ENCODE results near the gene ADAMTS19. TPM values are rescaled to one million over a fixed set of nuclear protein-coding genes. Genes with fewer than 3 reads are reported as not detected.

ADAMTS19 gene
- total RNA-seq, 6 experiments from 2014 or later: not detected

DNA sequence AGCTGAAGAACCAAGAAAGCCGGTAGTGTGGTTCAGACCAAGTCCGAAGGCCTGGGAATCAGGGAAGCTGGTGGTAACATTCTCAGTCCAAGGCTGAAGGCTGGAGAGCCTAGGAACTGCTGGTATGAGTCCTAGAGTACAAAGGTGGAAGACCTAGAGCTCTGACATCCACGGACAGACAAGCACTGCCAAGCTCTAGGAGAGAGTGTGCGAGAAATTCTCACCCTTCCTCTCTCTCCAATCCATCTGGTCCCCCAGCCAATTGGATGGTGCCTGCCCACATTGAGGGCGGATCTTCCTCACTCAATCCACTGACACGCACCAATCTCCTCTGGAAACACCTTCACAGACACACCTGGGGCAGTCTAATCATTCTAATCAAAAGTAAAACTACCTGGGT lies 19.7 kb upstream of the ADAMTS19 start:
- peaks cover 21% of the 10 kb centered on the region for H3K9me3 Mint-ChIP-seq
- H3K27me3 Mint-ChIP-seq (ENCODE audit: insufficient read depth): no peaks in the 10 kb centered on the region
- TF ChIP-seq, protein P1, sequence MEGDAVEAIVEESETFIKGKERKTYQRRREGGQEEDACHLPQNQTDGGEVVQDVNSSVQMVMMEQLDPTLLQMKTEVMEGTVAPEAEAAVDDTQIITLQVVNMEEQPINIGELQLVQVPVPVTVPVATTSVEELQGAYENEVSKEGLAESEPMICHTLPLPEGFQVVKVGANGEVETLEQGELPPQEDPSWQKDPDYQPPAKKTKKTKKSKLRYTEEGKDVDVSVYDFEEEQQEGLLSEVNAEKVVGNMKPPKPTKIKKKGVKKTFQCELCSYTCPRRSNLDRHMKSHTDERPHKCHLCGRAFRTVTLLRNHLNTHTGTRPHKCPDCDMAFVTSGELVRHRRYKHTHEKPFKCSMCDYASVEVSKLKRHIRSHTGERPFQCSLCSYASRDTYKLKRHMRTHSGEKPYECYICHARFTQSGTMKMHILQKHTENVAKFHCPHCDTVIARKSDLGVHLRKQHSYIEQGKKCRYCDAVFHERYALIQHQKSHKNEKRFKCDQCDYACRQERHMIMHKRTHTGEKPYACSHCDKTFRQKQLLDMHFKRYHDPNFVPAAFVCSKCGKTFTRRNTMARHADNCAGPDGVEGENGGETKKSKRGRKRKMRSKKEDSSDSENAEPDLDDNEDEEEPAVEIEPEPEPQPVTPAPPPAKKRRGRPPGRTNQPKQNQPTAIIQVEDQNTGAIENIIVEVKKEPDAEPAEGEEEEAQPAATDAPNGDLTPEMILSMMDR (IDR thresholded peaks at IDR 0.05): no peak
- H3K4me3 Mint-ChIP-seq: no peak overlapping the region
- DNase-seq: no peak
- no peak overlapping the region for H3K27ac Mint-ChIP-seq
- H3K4me1 Mint-ChIP-seq (ENCODE audit: low read depth): no peaks in the 10 kb centered on the region
- H3K36me3 Mint-ChIP-seq (ENCODE audit: low read depth): peaks cover 4% of the 10 kb centered on the region; the same call in 1 of the 2 replicates

DNA sequence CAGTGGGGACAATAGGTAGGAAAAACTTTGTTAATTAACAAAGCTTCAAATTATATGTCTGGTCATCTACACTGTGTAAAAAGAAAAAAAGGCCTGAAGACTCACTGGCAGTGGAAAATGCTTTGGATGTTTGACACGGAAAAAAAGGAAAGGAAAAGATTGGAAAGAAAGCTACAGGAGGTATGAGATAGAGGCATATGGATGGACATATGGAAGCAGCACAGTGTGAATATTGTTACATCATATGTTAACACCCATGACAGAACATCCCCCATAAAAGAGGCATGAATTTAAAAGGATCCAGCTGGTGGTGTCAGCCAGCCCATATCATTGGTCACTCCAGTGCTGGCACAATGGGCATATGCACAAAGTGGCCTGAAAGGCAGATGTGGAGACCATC lies 19.0 kb upstream of the ADAMTS19 start:
- Mint-ChIP-seq H3K36me3 (ENCODE audit: low read depth) (peaks cover 4% of the 10 kb centered on the region; the same call in 1 of the 2 replicates), H3K4me1 (ENCODE audit: low read depth) (no peaks in the 10 kb centered on the region), H3K9me3 (peaks cover 23% of the 10 kb centered on the region), H3K27me3 (ENCODE audit: insufficient read depth) (no peaks in the 10 kb centered on the region), H3K4me3 (no peak overlapping the region), H3K27ac (no peak overlapping the region)
- TF ChIP-seq, protein P1 (IDR thresholded peaks at IDR 0.05): no peak
- DNase-seq: no peak

DNA sequence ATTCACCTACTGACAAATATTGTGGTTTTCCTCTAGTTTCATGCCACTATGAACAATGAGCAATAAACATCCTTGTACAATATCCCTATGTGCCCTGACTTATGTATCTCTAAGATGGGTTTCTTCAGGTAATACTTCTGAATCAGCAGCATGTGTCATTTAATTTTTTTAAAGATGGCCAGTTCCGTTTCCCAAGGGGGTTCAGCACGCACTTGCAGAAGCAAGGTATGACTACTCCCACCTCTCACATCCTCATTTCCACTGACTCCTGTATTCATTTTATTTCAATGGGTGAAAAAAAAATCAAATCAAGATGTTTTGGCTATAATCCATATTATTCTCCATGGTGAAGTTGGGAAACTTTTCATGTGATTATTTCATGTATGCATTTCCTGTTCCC lies 14.7 kb upstream of the ADAMTS19 start:
- Mint-ChIP-seq H3K4me1 (ENCODE audit: low read depth) (no peaks in the 10 kb centered on the region), H3K4me3 (no peak overlapping the region), H3K27ac (no peak overlapping the region), H3K27me3 (ENCODE audit: insufficient read depth) (no peaks in the 10 kb centered on the region), H3K36me3 (ENCODE audit: low read depth) (no peaks in the 10 kb centered on the region), H3K9me3 (peaks cover 23% of the 10 kb centered on the region)
- no peak for DNase-seq
- TF ChIP-seq, protein P1 (IDR thresholded peaks at IDR 0.05): no peak

DNA sequence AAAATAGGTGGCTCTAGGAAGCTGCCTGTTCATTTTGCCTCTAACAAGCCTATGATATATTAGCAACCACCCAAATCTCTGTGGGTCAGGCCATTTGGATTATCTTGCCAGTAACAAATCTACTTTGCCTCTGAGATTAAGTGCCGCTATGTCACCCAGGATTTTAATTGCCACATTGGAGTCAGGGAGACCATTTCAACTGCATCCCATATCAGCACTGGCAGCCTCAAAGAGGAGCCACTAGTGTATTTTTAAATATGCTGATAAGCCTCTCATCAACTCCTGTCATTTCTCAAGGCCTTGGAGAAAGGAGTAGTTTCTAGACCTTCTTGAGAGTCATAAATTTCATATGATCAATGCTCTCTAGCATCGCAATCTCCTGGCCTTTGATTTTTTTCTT lies 12.1 kb upstream of the ADAMTS19 start:
- Mint-ChIP-seq H3K27ac (no peak overlapping the region), H3K36me3 (ENCODE audit: low read depth) (no peaks in the 10 kb centered on the region), H3K9me3 (peaks cover 28% of the 10 kb centered on the region), H3K4me1 (ENCODE audit: low read depth) (no peaks in the 10 kb centered on the region), H3K4me3 (no peak overlapping the region), H3K27me3 (ENCODE audit: insufficient read depth) (no peaks in the 10 kb centered on the region)
- no peak for DNase-seq
- TF ChIP-seq, protein P1 (IDR thresholded peaks at IDR 0.05): no peak

DNA sequence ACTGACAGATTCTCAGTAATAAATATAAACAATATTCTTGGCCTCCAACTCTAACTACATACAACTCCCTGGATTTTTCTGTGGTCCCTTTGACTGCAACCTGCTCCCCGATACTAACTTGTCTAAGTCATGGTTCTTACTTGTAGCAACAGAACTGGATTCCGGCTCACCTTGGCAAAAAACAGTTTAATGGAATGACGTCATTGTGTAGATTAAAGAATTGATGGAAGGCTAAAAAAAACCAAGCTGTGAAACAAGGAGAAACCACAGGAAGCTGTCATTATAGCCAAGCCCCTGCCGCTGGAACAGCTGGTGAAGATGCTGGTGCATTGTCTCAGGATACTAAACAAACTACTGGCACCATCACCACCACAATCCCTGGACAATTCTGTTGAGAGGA lies 11.4 kb upstream of the ADAMTS19 start:
- no peaks in the 10 kb centered on the region for H3K36me3 Mint-ChIP-seq (ENCODE audit: low read depth)
- no peak for DNase-seq
- peaks cover 28% of the 10 kb centered on the region for H3K9me3 Mint-ChIP-seq
- TF ChIP-seq, protein P1 (IDR thresholded peaks at IDR 0.05): no peak
- H3K27me3 Mint-ChIP-seq (ENCODE audit: insufficient read depth): no peaks in the 10 kb centered on the region
- H3K27ac Mint-ChIP-seq: no peak overlapping the region
- no peaks in the 10 kb centered on the region for H3K4me1 Mint-ChIP-seq (ENCODE audit: low read depth)
- no peak overlapping the region for H3K4me3 Mint-ChIP-seq

DNA sequence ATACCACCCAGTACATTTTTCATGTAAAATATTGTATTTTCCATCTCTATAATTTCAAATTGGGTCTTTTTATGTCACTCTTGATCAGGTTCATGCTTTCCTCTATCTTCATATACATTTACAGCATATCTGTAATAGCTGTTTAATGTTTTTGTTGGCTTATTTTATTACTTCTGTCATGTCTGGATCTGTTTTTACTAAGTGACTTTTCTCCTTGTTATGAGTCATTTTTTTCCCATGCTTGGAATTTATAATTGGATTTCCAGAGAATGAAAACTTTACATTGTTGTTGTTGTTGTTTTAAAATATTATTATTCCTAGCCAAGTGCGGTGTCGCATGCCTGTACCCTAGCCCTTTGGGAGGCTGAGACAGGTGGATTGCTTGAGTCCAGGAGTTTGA lies 5.6 kb upstream of the ADAMTS19 start:
- TF ChIP-seq, protein P1 (IDR thresholded peaks at IDR 0.05): no peak
- no peaks in the 10 kb centered on the region for H3K36me3 Mint-ChIP-seq (ENCODE audit: low read depth)
- no peaks in the 10 kb centered on the region for H3K4me1 Mint-ChIP-seq (ENCODE audit: low read depth)
- peaks cover 32% of the 10 kb centered on the region for H3K9me3 Mint-ChIP-seq
- no peak overlapping the region for H3K4me3 Mint-ChIP-seq
- no peaks in the 10 kb centered on the region for H3K27me3 Mint-ChIP-seq (ENCODE audit: insufficient read depth)
- H3K27ac Mint-ChIP-seq: no peak overlapping the region
- DNase-seq: no peak
